ENCODE data around the gene SPP2.

The SPP2 gene

DNA sequence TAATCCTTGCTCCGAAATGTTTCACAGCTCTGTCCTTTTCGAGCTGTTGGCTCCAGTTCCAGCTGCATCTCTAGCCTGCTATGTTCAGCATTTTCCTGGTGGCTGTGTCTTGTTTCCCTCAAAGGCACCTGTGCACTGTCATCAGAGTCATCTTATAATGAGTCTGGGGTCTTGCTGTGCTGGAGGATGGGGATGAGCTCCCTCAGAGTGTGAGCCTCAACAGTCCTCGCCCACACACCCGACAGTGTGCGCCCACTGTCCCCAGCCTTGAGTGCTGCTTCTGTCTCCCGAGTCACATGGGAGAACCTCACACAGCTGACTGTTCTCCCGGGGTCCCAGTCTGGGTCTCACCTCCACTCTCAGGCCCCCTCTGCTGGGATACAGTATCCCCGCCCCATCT lies 25.4 kb downstream of the SPP2 start:
- no peak overlapping the region for H3K4me3 ChIP-seq (ENCODE audit: low read depth, low read length)
- TF ChIP-seq, protein P1, sequence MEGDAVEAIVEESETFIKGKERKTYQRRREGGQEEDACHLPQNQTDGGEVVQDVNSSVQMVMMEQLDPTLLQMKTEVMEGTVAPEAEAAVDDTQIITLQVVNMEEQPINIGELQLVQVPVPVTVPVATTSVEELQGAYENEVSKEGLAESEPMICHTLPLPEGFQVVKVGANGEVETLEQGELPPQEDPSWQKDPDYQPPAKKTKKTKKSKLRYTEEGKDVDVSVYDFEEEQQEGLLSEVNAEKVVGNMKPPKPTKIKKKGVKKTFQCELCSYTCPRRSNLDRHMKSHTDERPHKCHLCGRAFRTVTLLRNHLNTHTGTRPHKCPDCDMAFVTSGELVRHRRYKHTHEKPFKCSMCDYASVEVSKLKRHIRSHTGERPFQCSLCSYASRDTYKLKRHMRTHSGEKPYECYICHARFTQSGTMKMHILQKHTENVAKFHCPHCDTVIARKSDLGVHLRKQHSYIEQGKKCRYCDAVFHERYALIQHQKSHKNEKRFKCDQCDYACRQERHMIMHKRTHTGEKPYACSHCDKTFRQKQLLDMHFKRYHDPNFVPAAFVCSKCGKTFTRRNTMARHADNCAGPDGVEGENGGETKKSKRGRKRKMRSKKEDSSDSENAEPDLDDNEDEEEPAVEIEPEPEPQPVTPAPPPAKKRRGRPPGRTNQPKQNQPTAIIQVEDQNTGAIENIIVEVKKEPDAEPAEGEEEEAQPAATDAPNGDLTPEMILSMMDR (IDR thresholded peaks at IDR 0.05; ENCODE audit: low read depth, low read length), result no peak

DNA sequence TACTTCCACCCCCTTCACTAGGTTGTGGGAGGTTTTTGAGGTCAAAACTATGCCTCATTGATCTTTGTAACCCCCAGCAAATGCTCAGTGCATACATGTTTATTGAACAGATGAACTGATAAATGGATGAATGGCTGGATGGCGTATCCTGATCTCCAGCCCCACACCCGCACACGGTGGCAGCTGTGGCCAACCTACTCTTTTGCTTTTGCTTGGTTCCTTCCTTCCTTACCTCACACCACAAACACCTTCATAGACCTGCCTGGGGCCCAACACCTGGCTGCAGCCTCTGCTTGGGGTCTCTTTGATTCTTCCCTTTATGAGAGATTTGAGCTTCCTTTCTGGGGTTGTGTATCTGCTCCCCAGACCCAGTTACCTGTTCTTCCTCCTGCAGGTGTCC lies 25.9 kb downstream of the SPP2 start:
- no peak overlapping the region for H3K4me3 ChIP-seq (ENCODE audit: low read depth, low read length)
- TF ChIP-seq, protein P1 (IDR thresholded peaks at IDR 0.05; ENCODE audit: low read depth, low read length), result no peak

DNA sequence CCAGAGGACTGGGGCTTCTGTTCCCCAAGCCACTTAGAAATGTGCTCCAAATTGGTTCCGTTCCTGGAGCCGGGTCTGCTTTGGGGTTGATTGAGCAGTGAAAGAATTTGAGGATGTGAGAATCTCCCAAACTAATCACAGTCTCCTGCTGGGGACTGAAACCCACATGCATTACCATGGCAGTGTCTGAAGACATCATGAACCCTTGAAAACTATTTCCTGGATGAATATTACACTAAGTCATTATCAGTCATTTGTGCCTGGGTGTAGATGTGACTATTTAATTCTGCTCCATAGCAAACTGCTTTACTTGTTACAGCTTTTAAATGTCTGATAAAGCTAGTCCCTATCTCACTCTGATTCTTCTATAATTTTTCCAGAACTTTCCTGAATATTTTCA lies 27.6 kb downstream of the SPP2 start:
- no peak overlapping the region for H3K4me3 ChIP-seq (ENCODE audit: low read depth, low read length)
- TF ChIP-seq, protein P1 (IDR thresholded peaks at IDR 0.05; ENCODE audit: low read depth, low read length), result no peak

DNA sequence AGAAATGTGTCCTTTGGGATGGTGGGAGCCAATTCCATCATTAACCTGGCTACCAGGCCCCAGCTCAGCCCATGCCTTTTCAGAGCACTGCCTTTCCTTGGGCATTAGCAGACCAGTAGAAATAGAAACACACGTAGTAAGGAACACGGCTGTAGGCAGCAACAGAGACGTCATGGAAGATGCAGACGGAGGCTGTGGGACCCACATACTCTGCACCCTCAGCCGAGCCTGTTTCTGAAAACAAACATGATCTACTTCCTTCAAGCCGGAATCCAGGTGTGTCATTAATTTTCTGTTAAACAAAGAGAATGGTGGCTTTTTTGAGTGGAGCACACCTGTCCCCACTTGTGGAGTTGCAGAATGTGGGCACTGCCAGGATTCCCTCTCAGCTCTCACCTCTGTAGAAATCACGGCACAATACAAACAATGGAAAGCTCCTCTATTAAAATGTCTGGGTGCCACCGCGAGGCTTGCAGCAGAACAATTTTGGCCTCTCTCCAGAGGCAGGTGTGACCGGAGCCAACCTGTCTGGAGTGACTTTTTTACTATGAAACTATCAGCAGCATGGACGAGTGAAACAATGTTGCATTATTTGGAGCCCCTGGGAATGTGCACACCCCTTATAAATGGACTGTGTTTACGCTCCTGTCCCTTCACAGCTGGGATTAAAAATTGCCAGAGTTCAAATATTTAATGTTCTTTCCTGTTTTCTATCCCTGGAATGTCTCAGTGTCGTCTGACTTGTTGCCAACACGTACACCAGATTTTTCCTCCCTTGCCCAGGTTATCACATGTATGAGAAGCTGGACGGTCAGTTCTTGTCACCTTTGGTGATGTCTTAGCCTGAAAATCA lies 31.7 kb downstream of the SPP2 start:
- no peak overlapping the region for H3K4me3 ChIP-seq (ENCODE audit: low read depth, low read length)
- TF ChIP-seq, protein P1 (IDR thresholded peaks at IDR 0.05; ENCODE audit: low read depth, low read length), result no peak

DNA sequence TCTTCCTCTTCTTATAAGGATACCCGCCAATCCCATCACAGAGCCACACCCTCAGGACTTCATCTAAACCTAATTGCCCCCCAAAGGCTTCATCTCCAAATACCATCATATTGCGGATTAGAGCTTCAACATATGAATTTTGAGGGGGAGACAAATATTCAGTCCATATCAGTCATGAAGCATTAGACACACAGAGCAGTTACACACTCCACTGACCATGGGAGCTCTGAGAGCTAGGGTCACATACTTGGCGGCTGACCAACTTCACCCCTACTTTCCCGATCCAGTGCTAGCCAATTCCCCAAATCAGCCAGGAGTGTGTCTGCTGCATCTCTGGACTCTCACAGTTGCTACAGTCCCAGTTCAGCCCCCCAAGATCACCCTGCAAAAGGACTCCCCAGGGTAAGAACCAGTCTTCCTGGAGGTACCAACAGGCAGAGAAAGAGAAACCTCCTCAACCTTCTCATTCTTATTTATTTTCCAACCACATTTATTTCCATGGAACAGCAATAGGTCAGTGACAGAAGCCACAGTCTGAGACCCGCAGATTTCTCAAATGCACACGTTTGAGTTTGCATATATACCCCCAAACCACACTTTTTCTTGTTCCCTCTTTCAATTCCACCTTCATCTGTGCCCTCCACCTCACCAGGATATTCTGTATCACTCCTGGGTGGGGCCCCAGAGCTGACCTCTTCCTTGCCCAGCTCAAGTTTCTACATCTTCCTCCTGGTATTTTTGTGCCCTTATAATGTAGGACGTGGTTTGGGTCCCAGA lies 33.3 kb downstream of the SPP2 start:
- no peak overlapping the region for H3K4me3 ChIP-seq (ENCODE audit: low read depth, low read length)
- TF ChIP-seq, protein P1 (IDR thresholded peaks at IDR 0.05; ENCODE audit: low read depth, low read length), result no peak

DNA sequence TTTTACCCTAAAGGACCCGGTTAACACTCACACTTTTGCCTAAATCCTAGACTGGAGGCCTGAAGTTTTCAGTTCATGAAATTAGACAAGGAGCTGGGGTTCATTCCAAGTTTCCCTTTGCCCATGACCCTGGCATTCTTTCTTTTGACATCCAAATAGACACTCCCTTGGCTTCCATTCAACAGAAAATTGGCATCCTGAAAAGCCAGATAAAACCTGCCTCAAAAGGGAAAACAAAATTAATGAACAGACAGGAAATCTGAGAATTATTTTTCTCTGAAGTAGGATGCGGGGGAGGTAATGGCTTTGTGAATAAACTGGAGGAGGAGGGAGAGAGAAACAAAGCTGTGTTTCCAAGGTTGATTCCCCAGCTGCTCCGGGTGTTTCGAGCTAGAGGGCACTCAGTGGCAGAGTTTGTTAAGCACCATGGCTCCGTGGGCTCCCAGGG lies 41.0 kb downstream of the SPP2 start:
- no peak overlapping the region for H3K4me3 ChIP-seq (ENCODE audit: low read depth, low read length)
- TF ChIP-seq, protein P1 (IDR thresholded peaks at IDR 0.05; ENCODE audit: low read depth, low read length), result no peak

DNA sequence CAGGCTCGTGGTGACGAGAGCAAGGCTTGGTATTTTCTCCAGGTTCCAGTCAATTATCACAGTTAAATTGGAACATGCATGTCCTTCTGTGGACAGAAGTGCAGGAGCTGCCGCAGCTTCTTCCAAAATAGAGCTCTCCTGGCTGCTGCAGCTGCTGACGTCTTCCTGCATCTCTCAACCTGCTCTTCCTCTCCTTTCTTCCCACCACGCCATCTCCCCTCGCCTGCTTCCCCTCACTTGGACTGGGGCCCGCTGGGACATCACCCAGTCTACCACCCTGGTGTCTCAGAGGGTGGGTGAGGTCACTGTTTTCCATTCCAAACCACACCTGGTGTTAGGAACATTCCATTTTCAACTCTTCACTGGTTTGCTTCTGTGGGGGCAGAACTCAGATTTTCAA lies 41.4 kb downstream of the SPP2 start:
- TF ChIP-seq, protein P1 (IDR thresholded peaks at IDR 0.05; ENCODE audit: low read depth, low read length), result no peak
- H3K4me3 ChIP-seq (ENCODE audit: low read depth, low read length), result no peak overlapping the region
